GM12864 (cell line): Measurements from ENCODE around the gene TRMT61B.

ENCODE experiments used
- DNase-seq: peaks from one replicate; pipeline ENCODE4 v3.0.0-alpha.2; 2011; ENCODE audit warnings: low read depth
- H3K4me3 ChIP-seq: 2 replicates; pipeline ENCODE4 v1.5.1; 2011; ENCODE audit warnings: mild to moderate bottlenecking, low read depth, low read length, control low read depth
- TF ChIP-seq, protein P1 (sequence below): IDR thresholded peaks from 2 replicates; pipeline ENCODE4 v1.5.1; 2011; ENCODE audit warnings: low read depth, mild to moderate bottlenecking, moderate library complexity, low read length, control low read depth, inconsistent platforms; ENCODE audit errors: missing control alignments

Gene TRMT61B

DNA sequence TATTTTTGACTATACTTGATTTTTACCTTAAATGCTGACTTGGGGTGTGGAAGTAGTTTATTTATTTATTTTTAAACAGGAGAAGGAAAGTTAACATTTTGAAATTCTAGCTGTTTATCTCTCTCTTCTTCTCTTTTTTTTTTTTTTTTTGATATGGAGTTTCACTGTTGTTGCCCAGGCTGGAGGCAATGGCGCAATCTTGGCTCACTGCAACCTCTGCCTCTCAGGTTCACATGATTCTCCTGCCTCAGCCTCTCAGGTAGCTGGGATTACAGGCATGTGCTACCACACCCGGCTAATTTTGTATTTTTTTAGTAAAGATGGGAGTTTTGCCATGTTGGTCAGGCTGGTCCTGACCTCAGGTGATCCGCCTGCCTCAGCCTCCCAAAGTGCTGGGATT, 35.4 kb upstream of the TRMT61B start:
- TF ChIP-seq, protein P1, sequence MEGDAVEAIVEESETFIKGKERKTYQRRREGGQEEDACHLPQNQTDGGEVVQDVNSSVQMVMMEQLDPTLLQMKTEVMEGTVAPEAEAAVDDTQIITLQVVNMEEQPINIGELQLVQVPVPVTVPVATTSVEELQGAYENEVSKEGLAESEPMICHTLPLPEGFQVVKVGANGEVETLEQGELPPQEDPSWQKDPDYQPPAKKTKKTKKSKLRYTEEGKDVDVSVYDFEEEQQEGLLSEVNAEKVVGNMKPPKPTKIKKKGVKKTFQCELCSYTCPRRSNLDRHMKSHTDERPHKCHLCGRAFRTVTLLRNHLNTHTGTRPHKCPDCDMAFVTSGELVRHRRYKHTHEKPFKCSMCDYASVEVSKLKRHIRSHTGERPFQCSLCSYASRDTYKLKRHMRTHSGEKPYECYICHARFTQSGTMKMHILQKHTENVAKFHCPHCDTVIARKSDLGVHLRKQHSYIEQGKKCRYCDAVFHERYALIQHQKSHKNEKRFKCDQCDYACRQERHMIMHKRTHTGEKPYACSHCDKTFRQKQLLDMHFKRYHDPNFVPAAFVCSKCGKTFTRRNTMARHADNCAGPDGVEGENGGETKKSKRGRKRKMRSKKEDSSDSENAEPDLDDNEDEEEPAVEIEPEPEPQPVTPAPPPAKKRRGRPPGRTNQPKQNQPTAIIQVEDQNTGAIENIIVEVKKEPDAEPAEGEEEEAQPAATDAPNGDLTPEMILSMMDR = no peak
- DNase-seq = no peak
- H3K4me3 ChIP-seq = no peak overlapping the region

DNA sequence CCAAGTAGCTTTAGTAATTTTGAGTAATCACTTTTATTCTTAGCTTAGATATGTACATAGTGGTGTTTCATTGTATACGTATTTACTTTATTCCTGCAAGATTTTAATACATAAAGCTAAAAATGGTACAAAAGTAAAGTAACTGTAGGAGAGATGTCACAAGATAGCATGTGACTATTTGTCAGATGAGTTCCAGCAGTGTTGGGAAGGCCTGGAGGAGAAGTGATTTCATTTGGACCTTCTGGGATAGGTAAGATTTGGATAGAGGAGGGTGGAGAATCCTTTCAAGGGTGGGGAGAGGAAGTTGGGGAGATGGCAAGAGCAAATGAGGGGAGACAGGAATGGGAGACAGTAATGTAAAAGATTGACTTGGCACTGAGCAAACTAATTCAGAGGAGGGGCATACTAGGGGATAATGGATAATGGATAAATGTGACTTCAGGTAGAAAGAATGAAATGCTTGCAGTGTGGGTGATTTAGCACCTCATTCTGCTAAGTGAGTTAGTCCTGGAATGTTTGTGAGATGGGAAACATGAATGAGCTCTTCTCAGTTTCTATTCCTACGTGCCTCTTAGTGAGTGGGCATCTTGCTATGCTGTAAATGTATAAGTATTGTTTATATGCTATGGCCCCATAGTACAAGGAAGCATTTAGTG, 34.8 kb upstream of the TRMT61B start:
- TF ChIP-seq, protein P1 = no peak
- H3K4me3 ChIP-seq = no peak overlapping the region
- DNase-seq = no peak

DNA sequence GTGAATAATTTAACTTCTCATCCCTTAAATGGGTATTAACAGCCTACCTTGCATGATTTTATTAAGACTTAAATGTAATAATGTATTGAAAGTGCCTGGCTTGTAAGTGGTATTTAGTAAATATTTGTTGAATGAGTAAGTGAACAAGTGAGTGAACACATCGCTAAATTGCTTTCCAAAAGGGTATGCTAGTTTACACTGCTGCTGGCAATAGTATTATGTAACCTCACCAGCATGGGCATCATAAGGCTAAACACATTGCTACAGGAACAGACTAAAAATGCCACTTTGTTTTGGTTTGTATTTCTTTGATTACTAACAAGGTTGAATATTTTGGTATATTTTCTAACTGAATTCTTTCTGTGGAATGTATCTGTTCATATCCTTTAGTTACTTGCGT, 34.2 kb upstream of the TRMT61B start:
- H3K4me3 ChIP-seq = no peak overlapping the region
- no peak for DNase-seq
- TF ChIP-seq, protein P1 = no peak

DNA sequence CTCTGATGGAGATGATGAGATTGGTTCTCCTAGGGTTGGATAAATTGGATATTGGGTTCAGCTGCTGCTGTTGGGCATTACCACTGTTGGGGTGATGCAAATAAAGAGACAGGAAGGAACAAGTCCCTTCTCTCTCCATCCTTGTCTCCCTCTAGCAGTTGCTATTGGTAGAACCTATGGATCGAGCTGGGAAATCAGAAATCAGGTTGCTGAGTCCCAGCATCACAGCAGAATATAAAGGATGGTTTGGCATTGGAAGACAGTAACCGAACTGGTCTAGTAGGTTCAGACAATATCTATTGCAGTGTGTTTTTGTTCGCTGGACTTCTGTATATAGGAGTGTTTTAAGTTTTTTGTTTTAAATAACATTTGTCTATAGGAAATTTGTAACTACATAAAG, 32.5 kb upstream of the TRMT61B start:
- DNase-seq = no peak
- no peak overlapping the region for H3K4me3 ChIP-seq
- TF ChIP-seq, protein P1 = no peak

DNA sequence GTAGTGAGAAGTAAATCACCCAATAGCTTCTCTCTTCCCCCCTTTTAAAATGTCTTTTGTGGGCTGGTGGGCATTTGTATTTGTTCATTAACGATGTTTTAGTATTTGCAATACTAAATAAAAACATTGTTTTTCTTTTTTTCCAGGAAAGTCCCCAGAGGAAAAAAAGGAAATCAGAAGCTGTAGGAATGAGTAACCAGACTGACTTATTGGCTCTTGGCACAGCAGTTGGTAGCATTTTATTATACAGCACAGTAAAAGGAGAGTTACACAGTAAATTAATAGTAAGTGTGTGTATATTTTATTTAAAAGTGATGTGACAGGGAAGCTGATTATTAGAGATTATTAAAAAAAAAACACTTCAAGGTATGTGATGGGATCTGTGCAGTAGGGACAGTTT, 31.7 kb upstream of the TRMT61B start:
- no peak for DNase-seq
- TF ChIP-seq, protein P1 = no peak

DNA sequence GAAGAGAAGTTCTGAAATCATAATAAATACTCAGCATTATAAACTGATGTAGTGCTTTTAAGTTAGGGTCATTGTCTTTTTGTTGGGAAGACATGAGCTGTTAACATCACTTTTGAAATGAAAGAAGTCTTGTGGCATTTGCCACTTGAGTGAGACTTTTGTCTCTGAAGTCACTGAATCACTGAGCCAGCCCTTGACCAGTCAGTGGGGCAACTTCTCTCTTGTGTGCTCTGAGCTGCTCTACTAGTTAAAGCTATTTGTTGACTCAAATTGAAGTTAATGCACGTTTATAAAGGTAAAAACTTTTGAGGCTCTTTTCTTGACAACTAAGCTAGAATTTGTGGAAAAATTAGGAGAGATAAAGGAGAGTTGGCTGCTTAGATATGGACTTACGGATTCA, 31.1 kb upstream of the TRMT61B start:
- no peak for DNase-seq
- H3K4me3 ChIP-seq = no peak overlapping the region
- TF ChIP-seq, protein P1 = no peak

More for the DNA sequence above, 31.7 kb upstream of the TRMT61B start:
- no peak overlapping the region for H3K4me3 ChIP-seq

DNA sequence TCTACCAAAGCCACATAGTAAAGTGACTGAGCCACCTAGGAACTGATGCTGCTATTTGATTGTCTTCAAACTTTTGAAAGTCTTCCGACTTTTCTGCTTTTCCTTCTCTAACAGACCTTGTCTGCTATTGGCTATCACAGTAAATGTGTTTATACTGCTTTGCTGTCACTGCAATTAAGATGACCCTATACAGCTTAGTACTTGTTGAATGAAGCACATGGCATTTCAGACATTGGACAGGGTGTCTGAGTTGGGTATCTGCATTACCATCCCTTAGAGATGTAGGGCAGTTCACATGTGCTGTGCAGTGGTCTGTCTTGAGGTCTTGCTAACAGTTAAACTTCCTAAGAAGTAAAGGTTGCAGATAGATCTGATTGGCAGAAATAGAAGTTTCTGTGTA, 27.9 kb upstream of the TRMT61B start:
- H3K4me3 ChIP-seq = peak overlapping the region; percentile 12; the same call in 1 of the 2 replicates
- DNase-seq = no peak

More for the DNA sequence above, 27.9 kb upstream of the TRMT61B start:
- TF ChIP-seq, protein P1 = no peak
